ENCODE results near the gene SEM1.

- TF ChIP-seq, protein P1, sequence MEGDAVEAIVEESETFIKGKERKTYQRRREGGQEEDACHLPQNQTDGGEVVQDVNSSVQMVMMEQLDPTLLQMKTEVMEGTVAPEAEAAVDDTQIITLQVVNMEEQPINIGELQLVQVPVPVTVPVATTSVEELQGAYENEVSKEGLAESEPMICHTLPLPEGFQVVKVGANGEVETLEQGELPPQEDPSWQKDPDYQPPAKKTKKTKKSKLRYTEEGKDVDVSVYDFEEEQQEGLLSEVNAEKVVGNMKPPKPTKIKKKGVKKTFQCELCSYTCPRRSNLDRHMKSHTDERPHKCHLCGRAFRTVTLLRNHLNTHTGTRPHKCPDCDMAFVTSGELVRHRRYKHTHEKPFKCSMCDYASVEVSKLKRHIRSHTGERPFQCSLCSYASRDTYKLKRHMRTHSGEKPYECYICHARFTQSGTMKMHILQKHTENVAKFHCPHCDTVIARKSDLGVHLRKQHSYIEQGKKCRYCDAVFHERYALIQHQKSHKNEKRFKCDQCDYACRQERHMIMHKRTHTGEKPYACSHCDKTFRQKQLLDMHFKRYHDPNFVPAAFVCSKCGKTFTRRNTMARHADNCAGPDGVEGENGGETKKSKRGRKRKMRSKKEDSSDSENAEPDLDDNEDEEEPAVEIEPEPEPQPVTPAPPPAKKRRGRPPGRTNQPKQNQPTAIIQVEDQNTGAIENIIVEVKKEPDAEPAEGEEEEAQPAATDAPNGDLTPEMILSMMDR (conservative IDR thresholded peaks at IDR 0.05; ENCODE audit: low read depth, low read length), result no peak
- TF ChIP-seq EZH2 (IDR thresholded peaks at IDR 0.05; ENCODE audit: low read length, unreplicated experiment) (no peak), EZH2phosphoT487 (IDR thresholded peaks at IDR 0.05; ENCODE audit: borderline replicate concordance, low read length) (no peak)
Observed at GRCh38 chr7:96674565-96674964, 35.1 kb downstream of the SEM1 start.

All from PC-3 (cell line).